GM06990 (cell line): Measurements from ENCODE around the gene STK24.

ENCODE experiments used
- DNase-seq: peaks from one replicate; pipeline ENCODE4 v3.0.0-alpha.2; 2011; ENCODE audit not compliant: insufficient read length; ENCODE audit errors: extremely low read depth
- H3K27me3 ChIP-seq: replicated peaks from 2 replicates; pipeline ENCODE4 v1.6.0; 2011; ENCODE audit warnings: low read length; ENCODE audit not compliant: control insufficient read depth, insufficient read depth
- H3K36me3 ChIP-seq: 2 replicates; pipeline ENCODE4 v1.5.1; 2011; ENCODE audit warnings: low read length; ENCODE audit not compliant: control insufficient read depth, insufficient read depth
- H3K4me3 ChIP-seq: replicated peaks from 2 replicates; pipeline ENCODE4 v1.5.1; 2011; ENCODE audit warnings: low read depth, mild to moderate bottlenecking, control low read depth, low read length
- TF ChIP-seq, protein P1 (sequence below): IDR thresholded peaks from 2 replicates; pipeline ENCODE4 v1.5.1; 2011; ENCODE audit warnings: low read length, control low read depth, mild to moderate bottlenecking, inconsistent platforms; ENCODE audit not compliant: insufficient read depth, poor library complexity, severe bottlenecking

The STK24 gene

GRCh38 chr13:98494769-98495168 is 82.1 kb downstream of the STK24 start:
- H3K27me3 ChIP-seq = no peaks in the 10 kb centered on the region
- H3K4me3 ChIP-seq = no peak overlapping the region
- TF ChIP-seq, protein P1, sequence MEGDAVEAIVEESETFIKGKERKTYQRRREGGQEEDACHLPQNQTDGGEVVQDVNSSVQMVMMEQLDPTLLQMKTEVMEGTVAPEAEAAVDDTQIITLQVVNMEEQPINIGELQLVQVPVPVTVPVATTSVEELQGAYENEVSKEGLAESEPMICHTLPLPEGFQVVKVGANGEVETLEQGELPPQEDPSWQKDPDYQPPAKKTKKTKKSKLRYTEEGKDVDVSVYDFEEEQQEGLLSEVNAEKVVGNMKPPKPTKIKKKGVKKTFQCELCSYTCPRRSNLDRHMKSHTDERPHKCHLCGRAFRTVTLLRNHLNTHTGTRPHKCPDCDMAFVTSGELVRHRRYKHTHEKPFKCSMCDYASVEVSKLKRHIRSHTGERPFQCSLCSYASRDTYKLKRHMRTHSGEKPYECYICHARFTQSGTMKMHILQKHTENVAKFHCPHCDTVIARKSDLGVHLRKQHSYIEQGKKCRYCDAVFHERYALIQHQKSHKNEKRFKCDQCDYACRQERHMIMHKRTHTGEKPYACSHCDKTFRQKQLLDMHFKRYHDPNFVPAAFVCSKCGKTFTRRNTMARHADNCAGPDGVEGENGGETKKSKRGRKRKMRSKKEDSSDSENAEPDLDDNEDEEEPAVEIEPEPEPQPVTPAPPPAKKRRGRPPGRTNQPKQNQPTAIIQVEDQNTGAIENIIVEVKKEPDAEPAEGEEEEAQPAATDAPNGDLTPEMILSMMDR = no peak
- DNase-seq = no peak
- peaks cover 15% of the 10 kb centered on the region for H3K36me3 ChIP-seq

DNA sequence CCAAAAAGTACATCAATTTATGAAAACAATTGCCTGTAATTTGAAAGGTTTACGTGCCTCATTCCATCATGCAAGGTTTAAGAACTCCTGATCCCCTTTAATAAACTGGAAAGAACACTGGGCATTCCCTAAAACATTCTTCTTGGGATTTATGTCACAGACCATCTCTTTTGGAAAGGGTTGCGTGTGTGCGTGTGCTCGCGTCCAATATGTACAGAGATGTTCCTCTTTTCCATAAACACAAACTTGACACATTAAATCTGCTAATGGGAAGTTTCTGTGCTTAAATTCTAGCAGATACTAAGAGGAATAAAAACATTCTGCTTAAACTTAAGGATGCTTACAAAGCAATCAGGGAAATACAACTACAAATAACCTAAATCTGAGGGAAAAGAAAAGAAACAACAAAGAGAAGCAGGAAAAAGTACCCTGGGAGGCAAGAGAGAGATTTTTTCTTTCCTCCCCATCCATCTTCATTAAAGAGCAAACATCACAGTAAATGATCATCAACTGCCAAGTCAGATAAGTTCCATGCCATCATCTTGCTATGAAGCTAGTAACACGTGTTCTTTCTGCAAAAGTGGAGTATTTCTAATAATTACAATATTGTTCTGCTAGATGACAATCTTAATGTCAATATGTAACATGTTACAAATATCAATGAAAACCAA is 83.7 kb downstream of the STK24 start:
- Histone ChIP-seq H3K27me3 (no peaks in the 10 kb centered on the region), H3K36me3 (peaks cover 8% of the 10 kb centered on the region), H3K4me3 (no peak overlapping the region)
- no peak for DNase-seq
- TF ChIP-seq, protein P1 = no peak

DNA sequence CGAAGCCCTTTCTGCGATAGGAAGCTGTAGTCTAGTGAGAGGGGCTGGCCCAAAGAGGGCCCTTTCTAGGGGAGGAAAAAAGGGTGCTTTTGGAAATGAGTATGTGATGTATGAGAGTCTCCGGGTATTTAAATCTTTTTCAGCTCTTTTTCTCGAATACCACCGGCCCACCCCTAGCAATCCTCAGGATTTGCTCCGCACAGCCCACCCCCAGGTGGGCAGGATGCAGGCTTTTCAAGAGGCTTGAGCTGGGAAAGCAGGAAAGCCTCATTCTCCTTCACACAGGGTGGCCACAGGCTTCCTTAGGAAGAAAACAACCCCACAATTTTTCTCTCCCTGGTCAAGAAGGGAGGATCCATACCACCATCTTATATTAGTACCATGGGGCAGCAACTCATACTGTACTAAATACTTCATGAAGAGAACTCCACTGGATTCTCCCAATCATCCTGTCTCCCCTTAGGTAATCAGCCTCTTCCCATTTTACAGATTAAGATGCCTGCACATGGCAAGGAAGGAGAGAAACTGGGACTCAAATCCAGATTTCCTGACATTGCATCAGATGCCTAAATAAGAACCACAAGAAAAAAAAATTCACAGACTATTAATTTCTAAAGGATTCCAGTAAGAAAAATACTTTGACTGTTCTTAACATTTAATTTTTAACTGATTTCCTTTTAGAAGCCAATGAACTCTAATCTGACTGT is 84.4 kb downstream of the STK24 start:
- H3K27me3 ChIP-seq = no peaks in the 10 kb centered on the region
- H3K4me3 ChIP-seq = no peak overlapping the region
- DNase-seq = no peak
- H3K36me3 ChIP-seq = peaks cover 4% of the 10 kb centered on the region
- TF ChIP-seq, protein P1 = no peak

DNA sequence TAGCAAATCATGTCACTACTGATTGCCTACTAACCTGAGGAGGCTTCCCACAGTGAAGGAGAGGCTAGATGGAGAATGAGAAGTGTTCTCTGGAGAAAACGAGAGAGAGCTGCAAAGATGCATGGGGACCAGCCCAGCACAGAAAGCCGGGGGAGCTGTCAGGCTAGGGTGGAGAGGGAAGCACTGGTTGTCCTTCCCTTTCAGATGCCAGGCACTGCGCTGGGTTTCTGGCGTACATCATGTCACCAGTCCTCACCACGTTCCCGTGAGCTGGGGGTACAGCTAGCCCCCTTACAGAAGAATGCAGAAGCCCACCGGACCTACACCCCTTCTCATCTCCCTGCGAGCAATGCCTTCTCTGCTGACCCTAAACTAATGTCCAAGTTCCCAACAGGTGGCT is 86.0 kb downstream of the STK24 start:
- H3K4me3 ChIP-seq = no peak overlapping the region
- H3K27me3 ChIP-seq = no peaks in the 10 kb centered on the region
- TF ChIP-seq, protein P1 = no peak
- no peak for DNase-seq
- H3K36me3 ChIP-seq = peaks cover 6% of the 10 kb centered on the region

DNA sequence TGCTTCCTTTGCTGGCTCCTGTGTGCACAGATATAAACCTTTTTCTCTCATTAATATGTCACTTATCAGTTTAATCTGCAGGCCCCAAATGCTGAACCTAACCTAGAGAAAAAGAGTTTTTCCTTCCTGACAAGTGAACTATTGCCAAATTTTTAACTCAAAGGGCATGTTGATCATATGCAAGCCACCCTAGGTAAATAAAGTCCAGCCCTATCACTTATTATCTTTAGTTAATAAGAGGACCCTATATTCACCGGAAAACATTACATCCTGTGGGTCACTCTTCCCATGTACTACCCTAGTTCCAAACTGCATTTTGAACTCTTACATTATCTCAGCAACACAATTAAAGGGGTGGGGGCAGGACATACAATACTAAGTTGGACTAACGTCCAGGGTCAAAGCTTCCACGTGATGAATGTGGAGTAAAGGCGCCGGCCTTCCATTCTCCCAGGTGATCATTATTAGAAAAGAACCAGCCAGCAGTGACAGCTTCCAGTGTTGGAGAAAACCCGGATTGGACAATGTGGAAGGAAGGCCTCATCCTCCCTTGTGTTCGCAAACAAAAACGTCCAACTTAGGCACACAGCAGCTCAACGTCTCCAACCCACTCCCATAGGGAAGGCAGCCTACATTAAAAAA is 86.6 kb downstream of the STK24 start:
- H3K36me3 ChIP-seq = peaks cover 6% of the 10 kb centered on the region
- no peak overlapping the region for H3K4me3 ChIP-seq
- no peak for DNase-seq
- no peaks in the 10 kb centered on the region for H3K27me3 ChIP-seq
- TF ChIP-seq, protein P1 = no peak
